Activated CD4-positive, alpha-beta T cell treated with anti-CD3 and anti-CD28 coated beads for 48 hours (primary cell): ENCODE data around the gene MTARC1.

Experiments
- DNase-seq: peaks from one replicate; pipeline ENCODE4 v3.0.0-alpha.2; 2020

MTARC1 gene

DNA sequence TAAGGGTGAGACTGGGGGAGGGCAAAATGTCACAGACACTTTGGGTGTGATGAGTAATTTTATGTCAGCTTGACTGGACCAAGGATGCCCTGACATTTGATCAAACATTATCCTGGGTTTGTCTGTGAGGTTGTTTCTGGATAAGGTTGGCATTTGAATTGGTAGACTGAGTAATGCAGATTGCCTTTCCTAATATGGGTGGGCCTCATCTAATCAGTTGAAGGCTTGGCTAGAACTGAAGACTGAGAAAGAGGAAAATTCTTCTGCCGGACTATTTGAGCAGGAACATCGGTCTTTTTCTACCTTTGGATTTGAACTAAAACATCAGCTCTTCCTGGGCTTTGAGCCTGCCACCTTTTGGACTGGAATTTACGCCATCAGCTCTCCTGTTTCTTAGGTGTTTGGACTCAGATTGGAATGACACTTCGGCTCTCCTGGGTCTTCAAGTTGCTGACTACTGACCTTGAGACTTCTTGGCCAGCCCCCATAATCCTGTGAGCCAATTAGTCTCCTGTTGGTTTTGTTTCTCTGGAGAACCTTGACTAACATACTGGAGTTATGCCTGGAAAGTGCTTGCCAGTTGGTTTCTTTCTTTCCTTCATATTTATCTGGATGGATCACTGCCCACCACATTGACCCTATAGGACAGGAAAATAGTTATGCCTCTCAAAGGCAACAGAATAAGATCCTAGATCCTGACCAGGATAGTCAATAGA lies 47.6 kb downstream of the MTARC1 start:
- no peak for DNase-seq
